Right lobe of liver (tissue), 6 donors: ENCODE results near the gene RPTOR. TPM values are rescaled to one million over a fixed set of nuclear protein-coding genes. Genes with fewer than 3 reads are reported as not detected.
A peak's percentile ranks its signal among the peaks of the same experiment; 100 is the strongest.

Experiments
- ATAC-seq, 4 donors: fragments of 200-7000 bp; cut with Tn5 transposase; one replicate each; pipeline ENCODE4 v1.9.1; 2020; ENCODE audit warnings: mild to moderate bottlenecking in 4 of 4, moderate library complexity in 4 of 4
- DNase-seq, 3 donors: peaks; one replicate each; pipeline ENCODE4 v3.0.0-alpha.2; 2020
- H3K27ac ChIP-seq, 3 donors: fragments of 200-600 bp; one replicate each; pipeline ENCODE4 v1.8.0; 2022
- H3K27me3 ChIP-seq, 2 donors: fragments of 200-600 bp; one replicate each; pipeline ENCODE4 v1.8.0; 2022
- H3K36me3 ChIP-seq, 4 donors: fragments of 200-600 bp; sonication (generic) in 1 of 4; one replicate each; pipeline versions ENCODE4 v1.5.1 to v1.8.0; 2017 to 2022; ENCODE audit warnings: control low read depth in 1 of 4
- H3K4me1 ChIP-seq, 4 donors: fragments of 200-600 bp; sonication (generic) in 1 of 4; one replicate each; pipeline versions ENCODE4 v1.5.1 to v1.8.0; 2017 to 2022; ENCODE audit warnings: control low read depth in 1 of 4
- H3K4me3 ChIP-seq, 3 donors: fragments of 200-600 bp; one replicate each; pipeline ENCODE4 v1.8.0; 2022
- H3K9me3 ChIP-seq, 4 donors: fragments of 200-600 bp; sonication (generic) in 1 of 4; one replicate each; pipeline versions ENCODE4 v1.5.1 to v1.8.0; 2017 to 2022; ENCODE audit warnings: control low read depth in 1 of 4
- CTCF ChIP-seq, 4 donors: fragments of 200-600 bp in 3 of 4; fragments of 450-650 bp in 1 of 4; IDR thresholded peaks; one replicate each; pipeline versions ENCODE4 v1.5.1 to v1.8.0; 2016 to 2022; ENCODE audit warnings: antibody characterized with exemption in 4 of 4, mild to moderate bottlenecking in 2 of 4
- POLR2A ChIP-seq: fragments of 450-650 bp; IDR thresholded peaks from one replicate; pipeline ENCODE4 v1.6.1; 2017; ENCODE audit warnings: antibody characterized with exemption, mild to moderate bottlenecking
- WGBS: methylation state at CpG from one replicate; pipeline ENCODE4 v1.1.6; 2018; ENCODE audit warnings: low coverage, low lambda C conversion rate; ENCODE audit not compliant: insufficient coverage; ENCODE audit errors: missing lambda C conversion rate; 5-methylcytosine and 5-hydroxymethylcytosine counted together
- intact Hi-C, 2 donors: fragments of 100-400 bp; cut with DNase I; formaldehyde crosslinking; loops; one replicate each; pipeline versions ENCODE4 v1.11.2 to v1.14.1; 2022
- total RNA-seq, 6 experiments: library from RNA; depleted of rRNA in 2 of 6; stranded (reverse); fragments of >200 nt in 2 of 6; fragmentation: NEBNext Ultra II Directional in 3 of 6; extraction: Animal tissue kit (Norgen Biotek cat#: 25700) in 3 of 6; gene quantifications; one replicate each; pipeline versions ENCODE4 v1.1.0 to v1.2.4, GENCODE V29; 2016 to 2023
- donor health status: DM: no; HTN: yes; CAD: no.
- donor health status: DM: no; HTN: no; CAD: no.
- donor health status: DM: no; HTN: no; CAD: no.
- donor health status: DM: no; HTN: yes; CAD: no.
- donor health status: DM: no; HTN: yes; CAD: no.

RPTOR gene
- total RNA-seq, 6 experiments from 2014 or later, result 13.1 to 24.0 (median 15.5) TPM

DNA sequence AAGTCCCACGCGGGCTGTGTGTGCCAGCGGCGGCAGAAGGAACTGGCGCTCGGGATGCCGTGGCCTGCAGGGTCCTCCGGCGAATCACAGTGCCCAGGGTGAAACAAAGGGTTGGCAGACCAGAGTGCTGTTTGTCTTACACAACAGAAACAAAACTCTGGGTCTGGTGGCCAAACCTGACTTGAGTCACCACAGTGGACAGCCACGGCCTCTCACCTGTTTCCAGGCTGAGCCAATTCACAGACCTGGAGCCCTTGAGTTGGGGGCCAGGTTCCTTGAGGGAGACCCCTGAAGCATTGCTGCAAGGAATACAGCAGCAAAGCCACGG is 444.9 kb downstream of the RPTOR start:
- ATAC-seq, result peak in 3 of 4 donors; percentile 7 to 49 (median 14)
- Histone ChIP-seq H3K36me3 (no peaks in the 10 kb centered on the region), H3K27ac (no peak overlapping the region), H3K9me3 (no peaks in the 10 kb centered on the region), H3K4me3 (no peak overlapping the region), H3K4me1 (peaks cover 0 to 19% (median 10%) of the 10 kb centered on the region in 4 donors), H3K27me3 (no peaks in the 10 kb centered on the region)
- no peak for DNase-seq
- WGBS, result 17% methylated on average over 1 of the region's 11 CpGs
- intact Hi-C loops, result no loop called here
- no peak for TF ChIP-seq CTCF (IDR thresholded peaks at IDR 0.05)
- no peak for TF ChIP-seq POLR2A

DNA sequence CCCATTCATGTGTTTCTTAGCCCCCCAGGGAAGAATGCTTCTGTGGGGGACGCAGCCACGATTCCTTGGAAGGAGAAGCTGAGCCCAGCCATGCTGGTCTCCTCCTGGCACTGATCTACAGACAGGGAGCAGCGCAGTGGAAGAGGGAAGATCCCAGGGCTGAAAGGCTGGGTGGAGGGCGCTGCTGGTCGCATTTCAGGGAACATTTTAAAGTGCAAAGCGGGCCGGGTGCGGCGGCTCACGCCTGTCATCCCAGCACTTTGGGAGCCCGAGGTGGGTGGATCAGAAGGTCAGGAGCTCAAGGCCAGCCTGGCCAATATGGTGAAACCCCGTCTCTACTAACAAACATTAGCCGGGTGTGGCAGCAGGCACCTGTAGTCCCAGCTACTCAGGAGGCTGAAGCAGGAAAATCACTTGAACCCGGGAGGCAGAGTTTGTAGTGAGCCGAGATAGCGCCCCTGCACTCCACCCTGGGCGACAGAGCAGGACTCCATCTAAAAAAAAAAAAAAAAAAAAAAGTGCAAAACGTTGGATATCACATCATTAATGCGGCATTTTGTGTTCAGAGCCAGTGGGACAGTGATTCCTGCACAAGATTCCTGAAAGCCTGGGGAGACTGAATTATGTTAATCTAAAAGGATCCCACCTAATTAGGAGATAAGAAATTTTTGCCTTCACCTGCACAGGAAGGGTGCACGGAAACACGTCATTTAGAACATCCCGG is 446.4 kb downstream of the RPTOR start:
- Histone ChIP-seq H3K27ac (peak overlapping the region; percentile 36 to 73 (median 57)), H3K36me3 (peaks cover 0 to 8% (median 2%) of the 10 kb centered on the region in 4 donors), H3K4me3 (peak overlapping the region; percentile 87 to 98 (median 87)), H3K4me1 (peaks cover 0 to 19% (median 10%) of the 10 kb centered on the region in 4 donors), H3K27me3 (no peaks in the 10 kb centered on the region), H3K9me3 (no peaks in the 10 kb centered on the region)
- ATAC-seq, result peak in 3 of 4 donors; percentile 20 to 36 (median 22)
- TF ChIP-seq POLR2A (no peak), CTCF (IDR thresholded peaks at IDR 0.05) (no peak)
- WGBS, result 17% methylated on average over 13 of the region's 22 CpGs
- peak in 1 of 3 donors; percentile 68 for DNase-seq
- intact Hi-C loops, result loop anchor here in 1 of 2 donors (10.0 kb wide), 1 partner anchor 114 kb away; no protein-coding TSS in a partner anchor

DNA sequence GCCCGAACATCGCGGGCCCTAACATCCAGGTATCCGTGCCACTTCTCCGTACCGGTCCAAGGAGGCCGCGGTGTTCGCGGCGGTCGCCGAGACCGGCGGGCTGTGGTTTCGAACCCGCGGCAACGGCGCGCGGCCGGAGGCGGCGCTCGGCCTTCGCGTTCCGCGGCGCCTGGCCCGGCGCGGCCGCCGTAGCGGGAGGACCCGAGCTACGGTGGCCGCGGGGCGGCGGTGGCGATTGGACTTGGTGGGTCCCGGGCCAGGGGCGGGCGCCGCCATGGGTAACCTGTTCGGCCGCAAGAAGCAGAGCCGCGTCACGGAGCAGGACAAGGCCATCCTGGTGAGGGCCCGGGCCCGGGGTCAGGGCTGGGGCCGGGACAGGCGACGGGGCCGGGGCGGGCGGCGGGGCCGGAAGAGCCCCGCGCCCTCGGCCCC is 447.0 kb downstream of the RPTOR start, which contains the start of gene CHMP6:
TSS of gene CHMP6 (plus strand) at position 197 of the 432 bp plus-strand sequence. CDS start at position 275, 78 bp downstream.
- Histone ChIP-seq H3K4me3 (peak within 1 kb of the TSS; percentile 87 to 98 (median 87)), H3K4me1 (peaks cover 0 to 19% (median 10%) of the 10 kb centered on the region in 4 donors), H3K27me3 (no peaks in the 10 kb centered on the region), H3K27ac (peak within 1 kb of the TSS; percentile 36 to 73 (median 57)), H3K9me3 (no peaks in the 10 kb centered on the region), H3K36me3 (peaks cover 0 to 14% (median 3%) of the 10 kb centered on the region in 4 donors)
- ATAC-seq (peak; percentile 49 to 78 (median 61)), DNase-seq (peak; percentile 78 to 83 (median 80))
- peak in 3 of 4 donors; percentile 23 to 38 (median 30) for TF ChIP-seq CTCF (IDR thresholded peaks at IDR 0.05)
- TF ChIP-seq POLR2A, result peak; percentile 45
- WGBS, result 0% methylated on average over 8 of the region's 66 CpGs
- intact Hi-C loops, result loop anchor here in 1 of 2 donors (10.0 kb wide), 1 partner anchor 113 kb away; no protein-coding TSS in a partner anchor

- Histone ChIP-seq H3K36me3 (peaks cover 0 to 21% (median 6%) of the 10 kb centered on the region in 4 donors), H3K27ac (peak overlapping the region; percentile 36 to 73 (median 57)), H3K9me3 (no peaks in the 10 kb centered on the region), H3K27me3 (no peaks in the 10 kb centered on the region), H3K4me1 (peaks cover 0 to 19% (median 10%) of the 10 kb centered on the region in 4 donors), H3K4me3 (peak overlapping the region; percentile 87 to 98 (median 87))
- peak in 1 of 3 donors; percentile 61 for DNase-seq
- WGBS, result 2% methylated on average over 33 of the region's 90 CpGs
- no peak for TF ChIP-seq CTCF (IDR thresholded peaks at IDR 0.05)
- peak; percentile 4 for TF ChIP-seq POLR2A
- intact Hi-C loops, result loop anchor here in 1 of 2 donors (10.0 kb wide), 1 partner anchor 112 kb away; no protein-coding TSS in a partner anchor
- ATAC-seq, result peak in 2 of 4 donors; percentile 2 to 15
These were observed 447.7 kb downstream of the RPTOR start for GRCh38 chr17:80992077-80992947.
